Loucy (cell line): ENCODE results near the gene KDM4B.

Experiments
- H2AFZ ChIP-seq: fragments of 200-600 bp; sonication (generic); 2 replicates; pipeline ENCODE4 v1.6.0; 2016; ENCODE audit warnings: antibody characterized with exemption, mild to moderate bottlenecking, low read length, moderate library complexity
- H3F3A ChIP-seq: fragments of 200-600 bp; 2 replicates; pipeline ENCODE4 v1.6.0; 2016; ENCODE audit warnings: antibody characterized with exemption, low read depth, mild to moderate bottlenecking
- H3K27me3 ChIP-seq: fragments of 200-600 bp; sonication (generic); 2 replicates; pipeline ENCODE4 v1.6.1; 2014; ENCODE audit warnings: low read length, mild to moderate bottlenecking; ENCODE audit not compliant: insufficient read depth, poor library complexity, severe bottlenecking
- H3K36me3 ChIP-seq: fragments of 200-600 bp; sonication (generic); 2 replicates; pipeline ENCODE4 v1.6.1; 2016; ENCODE audit warnings: low read length; ENCODE audit not compliant: insufficient read depth
- H3K4me1 ChIP-seq: fragments of 200-600 bp; sonication (generic); 2 replicates; pipeline ENCODE4 v1.5.1; 2014; ENCODE audit warnings: low read length, mild to moderate bottlenecking; ENCODE audit not compliant: insufficient read depth, poor library complexity, severe bottlenecking
- H3K4me2 ChIP-seq: fragments of 200-600 bp; sonication (generic); 2 replicates; pipeline ENCODE4 v1.6.0; 2014; ENCODE audit warnings: antibody characterized with exemption, low read length, low read depth, mild to moderate bottlenecking; ENCODE audit not compliant: poor library complexity, severe bottlenecking
- H3K4me3 ChIP-seq: fragments of 200-600 bp; sonication (generic); 2 replicates; pipeline ENCODE4 v1.5.1; 2014; ENCODE audit warnings: low read length, mild to moderate bottlenecking, mixed read lengths; ENCODE audit not compliant: poor library complexity, severe bottlenecking
- H3K79me2 ChIP-seq: fragments of 200-600 bp; sonication (generic); 2 replicates; pipeline ENCODE4 v1.6.1; 2014; ENCODE audit warnings: low read length; ENCODE audit not compliant: insufficient read depth
- H3K9ac ChIP-seq: fragments of 200-600 bp; sonication (generic); 2 replicates; pipeline ENCODE4 v1.6.0; 2014; ENCODE audit warnings: mild to moderate bottlenecking, low read depth, low read length, moderate library complexity; ENCODE audit not compliant: poor library complexity, severe bottlenecking
- H3K9me2 ChIP-seq: fragments of 200-600 bp; sonication (generic); replicated peaks from 2 replicates; pipeline ENCODE4 v1.6.1; 2016; ENCODE audit warnings: low read depth, low read length, mixed read lengths
- H3K9me3 ChIP-seq: fragments of 200-600 bp; sonication (generic); 2 replicates; pipeline ENCODE4 v1.6.1; 2014; ENCODE audit warnings: mild to moderate bottlenecking, antibody characterized with exemption, low read length, low read depth; ENCODE audit not compliant: insufficient read depth
- H4K20me1 ChIP-seq: fragments of 200-600 bp; sonication (generic); 2 replicates; pipeline ENCODE4 v1.6.0; 2014; ENCODE audit warnings: antibody characterized with exemption, low read length, mild to moderate bottlenecking; ENCODE audit not compliant: insufficient read depth, poor library complexity, severe bottlenecking
- CTCF ChIP-seq: fragments of 200-600 bp; sonication (generic); conservative IDR thresholded peaks from 2 replicates; pipeline ENCODE4 v1.5.1; 2014; ENCODE audit warnings: mild to moderate bottlenecking, antibody characterized with exemption, low read length
- EZH2phosphoT487 ChIP-seq: fragments of 200-600 bp; IDR thresholded peaks from 2 replicates; pipeline ENCODE4 v1.6.1; 2018; ENCODE audit warnings: antibody characterized with exemption, mild to moderate bottlenecking, moderate library complexity, borderline replicate concordance

The KDM4B gene

GRCh38 chr19:5074830-5075394 is 106.0 kb downstream of the KDM4B start:
- H3F3A ChIP-seq: no peaks in the 10 kb centered on the region
- H3K4me1 ChIP-seq: peaks cover 13% of the 10 kb centered on the region
- no peak overlapping the region for H2AFZ ChIP-seq
- H3K9me3 ChIP-seq: no peaks in the 10 kb centered on the region
- H3K4me2 ChIP-seq: peak overlapping the region; percentile 51
- no peaks in the 10 kb centered on the region for H3K79me2 ChIP-seq
- no peaks in the 10 kb centered on the region for H4K20me1 ChIP-seq
- peaks cover 76% of the 10 kb centered on the region; the same call in 1 of the 2 replicates for H3K36me3 ChIP-seq
- H3K4me3 ChIP-seq: no peak overlapping the region
- peak overlapping the region; percentile 48 for H3K9ac ChIP-seq
- H3K9me2 ChIP-seq: no peaks in the 10 kb centered on the region
- no peaks in the 10 kb centered on the region for H3K27me3 ChIP-seq
- TF ChIP-seq CTCF: no peak
- no peak for TF ChIP-seq EZH2phosphoT487

DNA sequence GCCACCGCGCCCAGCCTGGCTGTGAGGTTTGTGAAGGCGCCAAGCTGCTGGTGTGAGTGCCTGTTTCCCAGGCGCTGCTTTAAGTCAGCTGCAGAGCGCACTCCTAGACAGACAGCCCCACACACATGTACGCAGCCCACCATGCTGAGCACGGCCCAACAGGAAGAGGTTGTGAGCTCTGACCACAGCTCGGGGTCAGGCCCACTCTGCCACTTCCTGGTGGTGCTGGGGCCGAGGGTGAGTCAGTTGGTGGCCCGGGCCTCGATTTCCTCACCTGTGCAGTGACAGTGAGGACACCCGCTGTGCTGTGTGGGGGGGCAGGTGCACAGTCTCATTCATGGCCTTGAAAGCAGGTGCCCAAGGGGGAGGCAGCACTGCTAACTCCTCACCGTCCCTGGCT is 106.7 kb downstream of the KDM4B start:
- no peaks in the 10 kb centered on the region for H3K27me3 ChIP-seq

GRCh38 chr19:5076440-5077208 is 107.7 kb downstream of the KDM4B start:
- Histone ChIP-seq H4K20me1 (no peaks in the 10 kb centered on the region), H2AFZ (no peak overlapping the region), H3K4me1 (peaks cover 13% of the 10 kb centered on the region), H3F3A (no peaks in the 10 kb centered on the region), H3K9me3 (no peaks in the 10 kb centered on the region), H3K27me3 (no peaks in the 10 kb centered on the region), H3K4me3 (no peak overlapping the region), H3K4me2 (no peak overlapping the region), H3K36me3 (peaks cover 77% of the 10 kb centered on the region; the same call in 1 of the 2 replicates), H3K79me2 (no peaks in the 10 kb centered on the region), H3K9me2 (no peaks in the 10 kb centered on the region), H3K9ac (no peak overlapping the region)
- TF ChIP-seq CTCF: no peak
- no peak for TF ChIP-seq EZH2phosphoT487

More for the DNA sequence above, 106.7 kb downstream of the KDM4B start:
- Histone ChIP-seq H3K9me3 (no peaks in the 10 kb centered on the region), H3K9me2 (no peaks in the 10 kb centered on the region), H3K4me1 (peaks cover 13% of the 10 kb centered on the region), H3K4me3 (no peak overlapping the region), H3K79me2 (no peaks in the 10 kb centered on the region), H3K36me3 (peaks cover 77% of the 10 kb centered on the region; the same call in 1 of the 2 replicates), H3K4me2 (peak overlapping the region; percentile 51), H3K9ac (no peak overlapping the region), H2AFZ (no peak overlapping the region), H4K20me1 (no peaks in the 10 kb centered on the region), H3F3A (no peaks in the 10 kb centered on the region)
- TF ChIP-seq CTCF (no peak), EZH2phosphoT487 (no peak)
